HT-29 (cell line): ENCODE measurements around the gene TOB1. TPM values are rescaled to one million over a fixed set of nuclear protein-coding genes. Genes with fewer than 3 reads are reported as not detected.
"Not testable (repeated sequence)": the region's sequence is repeated elsewhere in the genome, so short reads cannot be mapped to it uniquely, and the experiment has no call there.

Experiments used
- DNase-seq: peaks from one replicate; pipeline ENCODE4 v3.0.0-alpha.2; 2015; ENCODE audit warnings: low spot score
- total RNA-seq: library from RNA; depleted of rRNA; stranded (reverse); fragments of >200 nt; shearing (Covaris generic); gene quantifications from 2 replicates; pipeline ENCODE4 v1.2.3, GENCODE V29; 2014

The TOB1 gene
- total RNA-seq, 1 experiment from 2014 or later: 33.8 TPM

DNA sequence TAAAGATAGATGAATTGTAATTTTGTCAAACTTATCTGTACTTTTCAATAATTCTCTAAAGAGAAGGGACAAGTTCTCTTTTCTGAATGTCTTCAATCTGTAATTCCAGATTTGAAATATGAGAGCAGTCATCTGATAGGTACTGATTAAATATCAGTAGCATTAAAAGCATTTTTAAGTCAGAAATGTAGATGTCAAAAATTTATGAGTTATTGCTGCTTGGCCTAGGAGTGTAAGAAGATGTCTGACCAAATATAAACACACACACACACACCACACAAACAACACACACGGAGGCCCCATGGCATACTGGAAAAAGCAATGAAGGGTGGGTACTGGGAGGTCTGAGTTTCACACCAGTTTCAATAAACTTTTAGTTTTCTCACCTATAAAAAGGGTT is 2.4 kb upstream of the TOB1 start:
- DNase-seq: no peak

DNA sequence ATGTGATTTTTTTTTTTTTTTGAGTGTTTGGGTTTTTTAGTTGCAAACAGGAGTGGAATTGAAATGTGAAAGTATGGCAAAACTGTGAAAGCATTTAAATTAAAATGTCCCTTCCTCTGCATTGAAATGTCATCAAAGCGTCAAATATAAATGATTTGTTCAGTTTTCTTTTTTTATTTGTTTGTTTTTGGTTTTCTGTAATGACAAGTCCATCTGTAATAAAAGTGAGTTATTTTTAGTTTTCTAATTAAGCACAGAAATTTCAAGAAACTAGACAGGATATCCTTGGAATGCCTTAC is 1.9 kb upstream of the TOB1 start:
- peak; percentile 49 for DNase-seq

DNA sequence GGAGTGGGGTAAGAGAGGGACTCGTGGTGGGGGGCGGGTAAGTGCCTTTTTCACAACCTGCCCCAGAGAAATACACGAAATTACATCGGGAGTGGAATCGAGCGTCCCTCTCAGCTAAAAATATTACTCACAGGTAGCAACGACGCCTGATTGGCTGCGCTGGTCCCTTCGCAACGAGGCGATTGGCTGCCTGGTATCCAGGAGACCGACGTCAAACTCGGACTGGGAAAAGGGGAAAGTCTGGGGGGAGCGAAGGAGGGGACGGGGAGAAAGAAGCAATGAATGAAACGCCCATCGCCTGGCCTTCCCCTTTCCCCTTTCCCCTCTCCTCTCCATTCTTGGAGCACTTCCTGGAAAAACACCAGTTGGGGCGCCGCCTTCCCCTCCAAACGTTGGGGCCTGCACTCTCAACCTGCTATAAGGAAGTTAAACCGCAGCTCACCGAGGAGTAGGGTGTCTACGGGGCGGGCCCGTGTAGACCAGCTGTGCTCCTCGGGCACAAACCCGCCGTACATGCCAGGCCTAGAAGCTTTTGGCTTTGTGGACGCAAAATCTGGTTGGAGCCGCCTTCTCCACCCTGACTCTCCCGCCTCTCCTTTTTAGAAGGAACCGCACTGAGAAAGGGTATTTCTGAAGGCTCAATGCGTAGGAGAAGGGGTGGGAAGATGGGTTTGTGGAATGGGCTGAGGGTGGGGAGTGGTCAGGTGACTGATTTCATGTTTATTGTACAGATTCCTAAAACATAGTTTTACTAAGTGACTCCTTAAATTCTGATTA is 1.4 kb upstream of the TOB1 start:
- DNase-seq: peak; percentile 99

DNA sequence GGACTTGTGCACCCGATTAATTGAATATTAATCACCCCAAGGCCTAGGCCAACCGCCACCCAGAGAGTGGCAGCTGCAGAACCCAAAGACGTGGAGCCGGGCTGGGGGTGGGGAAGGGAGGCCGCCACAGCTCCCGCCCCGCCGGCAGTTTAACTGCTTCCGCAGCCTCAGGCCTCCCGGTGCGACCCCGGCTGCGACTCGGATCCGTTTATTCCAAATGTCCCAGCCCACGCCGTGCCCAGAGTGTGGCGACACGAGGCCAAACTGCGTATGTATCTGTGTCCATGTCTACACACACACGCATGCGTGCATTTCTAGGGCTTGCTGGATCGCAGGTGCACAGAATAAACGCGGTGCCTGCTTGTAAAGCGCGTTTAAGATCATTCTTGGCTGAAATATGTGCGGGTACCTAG is 802 bp upstream of the TOB1 start:
- peak; percentile 77 for DNase-seq

DNA sequence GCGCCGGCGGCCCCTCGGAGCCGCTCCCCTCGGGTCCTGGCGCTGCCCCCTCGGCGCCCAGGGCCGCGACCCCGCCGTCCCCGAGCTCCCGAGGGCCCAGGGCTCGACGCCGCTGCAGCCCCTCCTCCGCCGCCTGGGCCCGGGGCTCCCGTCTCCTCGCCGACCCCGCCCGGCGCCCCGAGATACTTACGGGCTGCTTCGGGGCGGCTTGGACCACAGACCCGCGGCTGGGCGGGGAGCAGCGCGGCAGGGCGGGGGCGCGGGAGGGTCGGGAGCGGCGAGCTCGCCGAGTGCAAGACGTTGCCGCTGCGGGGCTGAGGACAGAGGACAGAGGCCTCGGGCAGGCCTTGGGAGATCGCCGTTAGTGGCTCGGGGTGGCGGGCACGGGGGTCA is 290 bp downstream of the TOB1 start:
- DNase-seq: no peak

DNA sequence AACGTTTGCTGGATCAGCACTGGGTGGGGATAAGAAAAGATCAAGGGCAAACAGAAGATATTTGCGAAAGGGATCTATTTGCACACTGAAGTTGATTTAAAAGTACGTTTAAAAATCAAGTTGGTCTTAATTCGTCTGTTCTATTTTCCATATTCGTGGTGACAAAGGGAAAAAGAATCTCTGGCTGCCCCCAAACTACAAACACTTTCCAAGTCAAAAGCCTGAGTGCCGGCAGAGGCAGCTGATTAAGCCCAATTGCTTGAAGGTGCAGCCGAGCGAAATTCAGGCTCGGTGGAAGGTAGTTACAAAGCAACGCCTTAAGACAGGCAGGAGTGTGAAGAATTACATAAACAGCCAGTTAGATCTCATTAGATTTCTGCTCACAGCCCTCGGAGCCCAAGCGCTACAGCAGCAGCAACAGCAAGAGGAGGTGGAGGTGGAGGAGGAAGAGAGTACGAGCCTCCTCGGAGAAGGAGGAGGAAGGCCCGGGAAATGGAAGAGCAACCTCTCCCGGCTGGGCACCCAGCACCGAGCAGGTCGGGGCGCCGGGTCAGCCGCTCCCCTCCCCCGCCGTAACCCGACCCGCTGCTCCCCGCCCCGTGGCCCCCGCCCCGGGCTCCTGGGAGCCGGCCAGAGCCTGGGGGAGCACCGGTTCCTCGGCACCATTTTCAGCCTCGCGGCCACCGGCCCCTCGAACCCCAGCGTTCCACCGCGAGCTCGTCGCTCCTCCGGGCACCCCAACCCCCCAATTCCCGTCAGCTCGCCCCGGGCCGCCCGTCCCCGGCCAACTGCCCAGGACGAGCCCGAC is 890 bp downstream of the TOB1 start:
- DNase-seq: peak; percentile 70

DNA sequence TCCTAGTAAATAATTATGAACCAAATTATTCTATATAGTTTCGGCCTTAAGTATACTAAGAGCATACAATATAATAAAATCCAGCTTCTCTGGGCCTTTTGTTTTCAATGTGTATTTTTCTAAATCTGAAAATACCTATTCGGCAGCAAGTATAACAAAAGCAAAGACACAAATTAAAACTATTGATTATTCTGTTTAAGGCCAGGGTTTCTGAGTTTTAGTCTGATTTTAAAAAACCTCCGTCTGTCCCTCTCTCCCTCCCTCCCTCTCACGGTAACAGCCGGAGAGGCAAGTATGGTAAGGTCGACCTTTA is 1.5 kb downstream of the TOB1 start:
- DNase-seq: no peak

DNA sequence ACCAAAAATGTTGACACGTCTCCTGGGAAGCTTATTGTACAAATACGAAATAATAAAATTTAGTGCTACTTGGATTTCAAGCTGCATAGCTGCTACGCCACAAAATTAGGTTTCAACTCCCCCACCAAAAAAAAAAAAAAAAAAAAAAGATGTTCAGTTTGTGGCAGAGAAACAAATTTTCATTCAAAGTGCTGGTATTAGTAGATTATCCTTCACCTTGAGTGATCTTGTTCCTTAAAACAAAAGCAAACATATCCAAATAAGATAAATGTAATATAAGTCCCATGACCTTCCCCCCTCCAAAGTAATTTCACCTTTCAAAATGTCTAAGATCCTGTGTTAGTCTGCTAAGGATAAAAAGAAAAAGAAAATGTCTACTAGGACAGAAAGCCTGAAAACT is 2.2 kb downstream of the TOB1 start:
- no peak for DNase-seq

DNA sequence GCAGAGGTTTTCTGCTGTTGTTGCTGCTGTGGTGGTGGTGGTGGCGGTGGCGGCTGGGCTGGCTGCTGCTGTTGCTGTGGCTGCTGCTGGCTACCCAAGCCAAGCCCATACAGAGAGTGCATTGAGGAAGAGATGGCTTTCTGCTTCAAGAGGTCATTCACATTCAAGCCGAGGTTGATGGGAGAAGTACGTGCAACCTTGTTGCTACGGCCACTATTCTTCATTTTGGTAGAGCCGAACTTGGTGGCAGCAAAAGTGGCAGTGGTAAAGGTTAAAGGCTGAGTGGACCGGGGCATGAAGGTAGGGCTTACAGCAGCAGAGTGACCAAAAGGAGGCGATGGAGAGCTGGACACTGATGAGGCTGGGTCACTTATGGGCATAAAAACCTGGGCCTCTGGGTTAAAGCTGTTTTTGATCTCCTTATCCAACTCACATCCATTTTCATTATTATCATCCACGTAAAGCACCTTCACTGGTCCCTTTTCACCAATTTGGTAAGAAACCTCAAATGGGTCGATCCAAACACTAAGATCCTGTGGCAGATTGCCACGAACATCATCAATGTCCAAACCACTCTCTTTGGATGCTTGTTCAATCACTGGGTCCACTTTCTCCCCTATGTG is 2.8 kb downstream of the TOB1 start:
- peak; percentile 73 for DNase-seq

DNA sequence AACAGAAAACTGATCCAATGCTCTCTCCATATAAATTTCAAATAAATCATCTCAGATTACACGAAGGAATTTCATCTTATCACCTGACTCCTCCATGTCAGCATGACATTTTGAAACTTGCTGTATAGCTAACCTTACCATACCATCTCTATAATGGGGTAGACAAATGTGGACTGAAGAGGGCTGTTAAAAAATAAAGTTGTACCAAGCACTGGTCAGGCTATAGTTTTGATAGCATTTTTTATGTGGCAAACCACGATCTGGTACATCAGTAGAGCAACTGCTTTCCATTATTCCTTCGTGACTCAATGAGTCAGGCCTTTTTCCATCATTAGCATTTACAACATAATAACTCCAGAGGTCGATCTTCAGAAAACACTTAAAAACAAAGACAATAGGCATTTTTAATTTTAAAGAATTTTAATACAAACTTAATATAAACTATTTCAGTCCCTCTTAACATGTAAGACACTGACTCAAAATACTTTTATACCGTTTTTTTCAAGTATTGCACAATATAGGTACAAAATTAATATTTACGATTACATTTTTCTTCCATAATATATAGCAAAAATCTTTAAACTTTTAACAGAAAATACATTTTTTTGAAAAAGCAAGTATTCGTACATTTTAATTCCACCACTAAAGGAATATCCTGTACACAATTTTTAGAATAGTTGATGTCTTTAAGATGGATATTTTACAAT is 4.2 kb downstream of the TOB1 start:
- DNase-seq: no peak

DNA sequence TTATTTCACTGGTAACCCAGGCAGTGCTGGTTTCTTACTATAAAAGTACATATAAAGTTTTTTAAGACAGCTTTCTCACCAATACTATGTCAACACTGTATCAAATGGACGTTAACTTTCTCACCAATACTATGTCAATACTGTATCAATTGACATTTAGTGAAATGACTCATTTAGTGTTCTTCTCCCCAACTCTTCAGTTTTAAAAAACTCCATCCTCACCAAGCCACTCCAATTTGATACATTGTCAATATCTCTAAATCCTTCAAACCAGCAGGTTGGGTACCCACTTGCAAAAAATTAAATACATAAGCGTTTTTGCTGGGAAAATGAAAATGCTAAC is 4.8 kb downstream of the TOB1 start:
- DNase-seq: no peak

DNA sequence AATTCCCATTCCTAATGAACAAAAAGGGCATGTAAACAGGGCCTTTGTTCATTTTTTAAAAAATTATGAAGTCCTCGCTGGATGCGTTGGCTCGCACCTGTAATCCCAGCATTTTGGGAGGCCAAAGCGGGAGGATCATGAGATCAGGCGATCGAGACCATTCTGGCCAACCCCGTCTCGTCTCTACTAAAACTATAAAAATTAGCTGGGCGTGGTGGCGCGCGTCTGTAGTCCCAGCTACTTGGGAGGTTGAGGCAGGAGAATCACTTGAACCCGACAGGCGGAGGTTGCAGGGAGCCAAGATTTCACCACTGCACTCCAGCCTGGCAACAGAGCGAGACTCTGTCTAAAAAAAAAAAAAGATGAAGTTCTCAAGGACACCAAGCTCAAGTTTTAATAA is 6.4 kb downstream of the TOB1 start:
- not testable (repeated sequence) for DNase-seq

DNA sequence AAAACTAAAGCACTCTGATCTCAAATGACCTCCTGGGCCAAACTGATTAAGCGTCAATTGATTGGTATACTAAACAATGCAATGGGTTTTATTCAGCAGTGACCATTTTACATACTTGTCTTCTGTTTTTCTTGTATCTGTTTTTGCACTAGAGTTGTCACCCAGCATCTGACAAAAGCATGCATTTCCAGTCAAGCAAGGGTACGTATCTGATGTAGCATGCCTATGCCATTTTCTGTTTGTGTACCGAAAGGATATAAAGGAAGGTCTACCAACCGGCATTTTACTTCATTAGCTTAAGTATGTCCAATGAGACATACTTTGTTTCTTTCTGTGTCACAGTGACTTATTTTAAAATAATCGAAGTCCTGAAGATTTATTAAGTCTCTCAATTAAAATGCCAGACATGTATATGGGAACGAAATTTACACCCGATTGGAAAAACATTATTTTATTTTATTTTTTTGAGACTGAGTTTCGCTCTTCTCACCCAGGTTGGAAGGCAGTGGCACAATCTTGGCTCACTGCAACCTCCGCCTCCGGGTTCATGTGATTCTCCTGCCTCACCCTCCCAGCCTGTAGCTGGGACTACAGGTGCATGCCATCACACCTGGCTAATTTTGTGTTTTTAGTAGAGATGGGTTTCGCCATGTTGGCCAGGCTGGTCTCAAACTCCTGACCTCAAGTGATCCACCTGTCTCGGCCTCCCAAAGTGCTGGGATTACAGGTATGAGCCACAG is 7.5 kb downstream of the TOB1 start:
- DNase-seq: no peak

DNA sequence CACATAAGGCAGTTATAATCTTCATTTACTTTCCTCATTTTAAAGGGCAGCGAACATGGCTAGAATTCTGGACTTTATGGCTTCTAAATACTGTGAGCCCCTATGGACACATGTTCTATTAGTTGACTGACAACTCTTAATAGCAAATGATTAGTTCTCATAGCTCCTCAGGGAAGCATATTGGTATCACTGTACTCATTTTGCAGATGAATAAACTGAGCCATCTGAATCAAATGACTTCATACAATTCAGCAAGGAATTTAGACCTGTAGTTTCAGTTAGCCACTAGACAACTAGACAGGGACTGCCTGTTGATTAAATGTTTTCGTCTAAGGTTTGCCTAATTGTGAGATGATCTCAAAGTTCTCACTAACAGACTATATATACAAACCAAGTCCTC is 9.7 kb downstream of the TOB1 start:
- DNase-seq: no peak

DNA sequence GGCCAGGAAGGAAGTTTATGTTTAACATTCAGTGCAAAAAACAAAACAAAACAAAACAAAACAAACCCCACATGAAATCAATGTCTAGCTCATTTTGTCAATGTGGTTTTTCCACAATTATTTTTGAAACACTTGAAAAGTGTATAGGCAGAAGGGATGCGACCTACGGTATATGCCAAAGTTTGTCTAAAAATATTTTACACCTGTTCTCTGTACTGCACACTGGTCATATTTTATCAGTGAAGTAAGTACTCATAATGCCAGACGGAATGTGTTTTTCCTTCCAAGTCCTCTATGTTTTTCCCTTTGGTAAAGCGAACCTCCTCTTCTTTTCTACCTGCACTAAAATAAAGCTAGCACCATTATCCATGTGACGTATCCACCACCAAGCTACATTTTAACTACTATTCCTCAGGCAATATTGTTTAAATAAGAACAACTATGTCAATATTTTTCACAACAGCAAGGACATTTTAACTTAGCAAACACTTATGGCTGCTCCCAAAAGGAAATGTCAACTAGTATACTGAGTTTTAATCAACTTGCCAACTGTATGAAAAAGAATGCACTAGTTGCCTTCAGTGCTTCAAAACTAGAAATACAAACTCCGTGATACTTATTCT is 10.3 kb downstream of the TOB1 start:
- DNase-seq: no peak

DNA sequence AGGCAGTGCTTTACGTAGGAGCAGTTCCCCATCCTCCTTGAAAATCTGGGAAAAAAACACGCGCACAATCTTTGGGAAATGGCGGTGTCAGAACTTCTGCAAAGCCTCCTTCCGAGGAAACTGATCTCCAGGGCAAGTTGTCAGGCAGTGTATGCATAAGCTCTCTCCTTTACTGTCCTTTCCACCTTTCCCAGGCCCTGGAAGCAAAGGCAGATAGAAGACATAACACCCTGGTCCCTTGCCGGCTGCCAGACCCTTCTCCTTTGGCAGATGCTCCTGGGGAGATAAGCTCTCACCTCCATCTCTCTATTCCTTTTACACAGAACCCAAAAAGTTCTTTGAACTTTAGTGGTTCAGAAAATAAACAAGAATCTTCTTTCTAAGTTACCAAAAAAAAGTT is 12.4 kb downstream of the TOB1 start:
- no peak for DNase-seq

DNA sequence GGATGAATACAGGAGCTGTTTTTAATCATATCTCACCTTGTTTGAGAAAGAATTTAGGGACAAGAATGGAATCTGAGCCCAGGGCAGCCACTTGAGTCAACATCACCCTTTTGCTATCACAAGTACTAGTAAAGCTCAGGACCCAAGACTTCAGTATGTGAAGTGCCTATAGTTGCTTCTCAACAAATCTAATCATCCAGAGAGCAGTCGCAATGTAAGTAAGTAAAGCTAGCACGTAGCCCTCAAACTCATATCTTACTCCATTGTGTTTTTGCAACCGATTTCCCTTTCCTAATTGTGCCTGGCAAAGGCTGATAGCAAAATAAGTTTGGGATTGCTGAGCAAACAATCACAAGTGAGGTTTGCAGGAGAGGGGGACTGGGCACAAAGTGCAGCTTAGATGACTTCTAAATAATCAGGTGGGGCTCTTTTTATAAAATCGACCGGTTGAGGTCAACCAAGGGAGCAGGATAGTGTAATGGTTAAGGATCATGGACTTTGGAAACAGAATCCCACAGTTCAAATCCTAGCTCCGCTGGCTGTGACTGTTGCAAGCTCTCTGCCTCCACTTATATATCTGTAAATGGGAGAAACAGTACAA is 13.0 kb downstream of the TOB1 start:
- DNase-seq: no peak

DNA sequence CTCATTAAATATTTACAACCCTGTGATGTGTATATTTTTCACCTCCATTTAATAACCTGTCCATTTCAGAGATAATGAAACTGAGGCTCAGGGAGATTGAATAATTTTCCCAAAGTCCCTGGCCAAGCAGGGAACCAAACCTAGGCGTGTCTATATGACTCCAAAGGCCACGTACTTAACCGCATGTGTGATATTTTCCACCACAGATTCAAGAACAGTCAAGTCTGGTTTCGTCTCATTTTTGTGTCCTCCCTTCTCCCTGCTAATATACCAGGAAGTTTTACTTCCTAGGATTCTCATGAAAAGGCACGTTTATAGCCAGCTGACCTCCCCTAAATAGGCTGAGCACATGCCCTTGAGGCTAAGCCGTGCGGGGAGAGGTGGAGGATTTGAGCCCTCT is 15.5 kb downstream of the TOB1 start:
- DNase-seq: no peak

DNA sequence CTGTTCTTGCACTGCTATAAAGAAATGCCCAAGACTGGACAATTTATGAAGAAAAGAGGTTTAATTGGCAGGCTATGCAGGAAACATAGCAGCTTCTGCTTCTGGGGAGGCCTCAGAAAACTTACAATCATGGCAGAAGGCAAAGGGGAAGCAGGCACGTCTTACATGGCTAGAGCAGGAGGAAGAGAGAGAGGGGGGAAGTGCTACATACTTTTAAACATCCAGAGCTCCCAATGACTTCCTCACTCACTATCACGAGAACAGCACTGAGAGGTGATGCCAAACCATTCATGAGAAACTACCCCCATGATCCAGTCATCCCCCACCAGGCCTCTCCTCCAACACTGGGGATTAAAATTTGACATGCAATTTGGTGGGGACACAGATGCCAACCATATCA is 17.4 kb downstream of the TOB1 start:
- no peak for DNase-seq

DNA sequence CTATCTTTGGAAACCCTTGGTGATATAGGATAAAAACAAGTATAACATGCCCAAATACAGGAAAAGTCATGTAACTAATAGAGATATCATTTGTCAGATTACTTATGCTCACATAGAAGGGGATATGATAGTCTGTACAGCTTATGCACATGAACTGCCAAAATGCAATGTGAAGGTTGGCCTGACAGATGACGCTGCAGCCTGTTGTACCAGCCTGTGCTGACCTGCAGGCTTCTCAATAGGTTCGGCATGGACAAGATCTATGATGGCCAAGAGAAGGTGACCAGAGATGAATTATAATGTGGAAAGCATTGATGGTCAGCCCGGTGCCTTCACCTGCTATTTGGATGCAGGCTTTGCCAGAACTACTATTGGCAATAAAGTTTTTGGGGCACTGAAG is 18.1 kb downstream of the TOB1 start:
- DNase-seq: no peak

DNA sequence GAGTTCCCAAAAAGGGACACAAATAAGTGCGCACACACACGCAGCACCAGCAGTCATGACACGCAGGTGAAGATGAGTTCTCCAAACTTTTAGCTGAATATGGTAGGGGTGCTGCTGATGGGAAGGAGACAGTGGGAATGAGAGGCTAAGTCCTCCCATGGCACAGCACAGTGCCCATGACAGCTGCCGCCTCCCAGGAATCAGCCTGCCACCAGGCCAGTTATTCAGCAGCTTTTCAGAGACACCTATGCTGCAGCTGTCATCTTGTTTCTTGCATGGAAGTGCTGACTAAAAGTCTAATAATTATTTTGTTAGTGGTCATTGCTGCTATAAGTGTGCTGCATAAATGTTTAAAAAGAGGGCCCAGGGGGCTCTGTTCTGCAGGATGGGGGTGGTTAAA is 18.6 kb downstream of the TOB1 start:
- DNase-seq: no peak
